NOMO-1 (cell line): Measurements from ENCODE around the gene DDX24.

ENCODE experiments used
- DNase-seq, 2 experiments: peaks; one replicate each; lab custom pipeline; 2025; ENCODE audit not compliant: unreplicated experiment in 2 of 2; lab: John Stamatoyannopoulos, UW

DDX24 gene

DNA sequence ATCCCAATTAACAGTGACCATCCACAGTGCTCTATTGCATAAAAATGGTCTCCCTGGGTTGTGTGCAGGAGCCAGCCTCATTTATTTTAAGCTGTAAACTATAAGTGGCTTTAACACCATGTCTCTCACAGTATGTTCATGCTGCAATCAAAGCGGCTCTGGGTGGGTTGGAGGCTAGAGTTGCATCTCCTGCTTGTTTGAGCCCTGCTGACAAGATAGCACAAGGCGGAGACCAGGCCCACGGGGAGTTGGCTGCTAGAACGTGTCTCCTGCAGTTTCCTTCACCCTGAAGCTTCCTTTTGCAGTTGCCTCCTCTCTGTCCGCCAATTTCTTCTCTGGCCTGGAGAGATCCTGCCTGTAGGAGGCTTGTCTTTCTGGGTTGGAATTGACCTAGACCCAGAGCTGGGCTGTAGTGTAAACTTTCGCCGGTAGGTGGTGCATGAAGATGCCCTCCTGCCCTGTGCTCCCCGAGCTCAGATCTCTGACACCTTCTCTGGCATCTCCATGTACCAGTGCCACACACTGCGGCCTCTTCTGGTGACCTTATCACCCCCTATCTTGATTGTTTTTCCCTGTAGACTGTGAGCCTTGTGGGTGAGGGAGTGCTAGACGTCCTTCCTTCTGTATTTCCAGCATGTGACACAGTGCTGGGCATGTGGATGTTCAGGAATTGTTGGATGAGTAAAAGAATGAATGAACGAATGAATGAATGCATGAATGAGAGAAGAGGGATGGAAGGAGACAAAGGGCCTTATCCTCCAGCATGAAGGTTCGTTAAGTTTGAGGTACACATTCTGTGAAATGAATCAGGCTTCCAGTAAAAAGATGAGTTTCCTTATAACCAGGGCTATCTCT, 44.5 kb downstream of the DDX24 start:
- peak; percentile 21 to 44 for DNase-seq

GRCh38 chr14:94034886-94035285, 46.1 kb downstream of the DDX24 start:
- no peak for DNase-seq

DNA sequence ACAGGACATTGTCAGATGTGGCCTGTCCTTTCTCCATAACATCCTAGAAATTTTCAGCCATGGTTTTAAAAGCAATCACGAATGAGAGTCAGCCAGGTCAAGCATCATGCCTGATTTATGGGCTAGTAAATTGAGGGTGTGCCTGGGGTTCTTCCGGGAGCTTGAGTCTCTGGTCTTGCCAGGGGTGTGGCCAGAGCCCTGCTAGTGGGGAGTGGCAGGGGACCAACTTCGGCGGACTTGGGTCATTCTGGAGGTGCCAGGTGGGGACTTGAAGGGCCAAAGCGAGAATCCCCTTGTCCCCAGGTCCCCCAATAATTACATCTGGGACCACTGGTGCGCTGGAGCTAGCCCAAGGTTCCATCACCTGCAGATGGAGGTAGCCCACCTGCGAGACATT, 49.1 kb downstream of the DDX24 start:
- DNase-seq, result no peak

DNA sequence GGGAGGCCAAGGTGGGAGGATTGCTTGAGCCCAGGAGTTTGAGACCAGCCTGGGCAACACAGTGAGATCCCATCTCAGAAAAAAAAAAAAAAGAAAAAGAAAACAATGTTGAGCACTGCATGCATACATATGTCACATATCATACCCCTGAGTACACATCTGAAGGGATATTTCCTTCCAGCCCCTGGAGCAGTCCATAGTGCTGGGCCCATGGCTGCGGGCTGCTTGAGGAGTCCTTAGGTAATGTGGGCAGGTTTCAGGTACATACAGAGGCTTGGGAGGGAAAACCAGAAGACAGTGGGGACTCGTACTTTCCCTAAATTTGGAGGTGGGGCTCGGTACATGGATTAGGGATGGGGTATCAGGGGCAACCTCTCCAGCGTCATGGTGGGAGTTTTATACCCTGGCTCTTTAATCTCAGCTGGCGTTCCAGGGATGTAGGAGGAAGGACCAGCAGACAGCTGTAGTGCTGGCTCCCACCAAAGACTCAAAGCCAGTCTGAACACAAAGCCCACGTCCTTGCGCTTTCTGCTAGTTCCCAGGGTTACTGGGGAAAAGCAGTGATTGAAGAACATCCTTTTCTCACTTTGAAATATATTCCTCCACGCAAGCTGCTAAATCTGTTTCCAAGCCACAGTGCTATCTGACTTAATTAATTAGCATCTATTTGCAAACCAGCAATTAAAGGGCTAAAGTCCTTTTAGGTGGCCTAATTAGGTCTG, 49.7 kb downstream of the DDX24 start:
- DNase-seq, result no peak

DNA sequence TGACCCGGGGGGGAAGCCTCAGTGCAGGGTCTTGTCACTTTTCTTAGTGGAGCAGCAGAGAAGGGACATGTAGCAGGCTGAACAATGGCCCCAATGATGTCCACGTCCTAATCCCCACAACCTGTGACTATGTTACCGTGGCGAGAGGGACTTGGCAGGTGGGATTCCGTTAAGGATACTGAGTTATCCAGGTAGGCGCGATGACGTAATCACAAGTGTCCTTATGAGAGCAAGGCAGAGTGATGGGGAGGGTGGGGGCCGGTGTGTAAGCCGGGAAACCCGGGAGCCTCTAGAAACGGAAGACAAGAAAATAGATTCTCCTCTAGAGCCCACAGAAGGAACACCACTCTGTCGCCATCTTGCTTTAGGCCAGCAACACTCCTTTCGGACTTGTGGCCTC, 50.4 kb downstream of the DDX24 start:
- no peak for DNase-seq

DNA sequence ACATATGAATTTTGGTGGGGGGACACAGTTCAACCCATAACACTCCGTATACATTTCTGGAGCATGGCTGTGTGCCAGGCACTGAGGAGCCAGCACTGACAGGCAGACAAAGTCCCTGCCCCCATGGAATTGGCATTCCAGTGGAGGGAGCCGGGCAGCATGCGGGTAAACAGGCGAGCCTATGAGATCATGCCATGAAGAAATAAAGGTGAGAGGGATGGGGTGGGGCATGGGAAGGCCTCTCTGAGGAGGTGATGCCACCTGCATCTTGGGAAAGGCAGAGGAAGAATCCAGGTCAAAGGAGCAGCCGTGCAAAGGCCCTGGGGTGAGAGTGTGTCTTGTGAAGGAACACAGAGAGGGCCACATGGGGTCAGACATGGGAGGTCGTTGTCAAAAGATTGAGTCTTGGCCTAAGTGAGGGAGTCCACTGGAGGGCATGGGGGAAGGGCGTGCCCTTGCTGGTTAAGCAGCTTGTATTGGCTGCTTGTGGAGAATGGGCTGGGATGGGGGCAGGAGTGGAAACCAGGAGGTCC, 51.3 kb downstream of the DDX24 start:
- no peak for DNase-seq

DNA sequence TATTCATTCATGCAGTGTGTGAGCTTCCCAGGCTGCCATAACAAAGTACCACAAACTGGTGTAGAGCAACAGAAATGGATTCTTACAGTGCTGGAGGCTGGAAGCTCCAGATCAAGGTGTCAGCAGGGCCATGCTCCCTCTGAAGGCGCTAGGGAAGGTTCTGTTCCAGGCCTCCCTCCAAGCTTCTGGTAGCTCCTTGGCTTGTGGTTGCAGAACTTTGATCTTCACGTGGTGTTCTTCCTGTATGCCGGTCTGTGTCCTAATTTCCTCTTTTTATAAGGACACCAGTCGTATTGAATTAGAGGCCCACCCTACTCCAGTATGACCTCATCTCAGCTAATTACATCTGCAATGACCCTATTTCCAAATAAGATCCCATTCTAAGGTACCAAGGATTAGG, 51.7 kb downstream of the DDX24 start:
- peak; percentile 54 to 78 for DNase-seq

DNA sequence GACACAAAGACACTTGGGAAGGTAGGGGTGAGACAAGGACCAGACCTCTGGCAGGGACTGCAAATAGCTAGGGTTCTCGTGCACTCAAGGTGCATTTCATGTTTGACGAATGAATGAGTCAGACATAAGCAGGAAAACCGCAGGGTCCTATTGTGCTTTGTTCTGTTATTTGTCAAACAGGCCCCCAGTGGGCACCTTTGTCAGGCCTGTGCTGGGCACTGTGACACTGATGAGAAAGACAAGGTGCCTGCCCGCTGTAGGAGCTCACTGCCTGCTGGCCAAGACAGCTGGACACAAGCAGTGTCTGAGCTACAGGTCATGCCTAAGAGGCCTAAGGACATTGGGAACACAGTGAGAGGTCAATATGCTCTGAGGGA, 52.6 kb downstream of the DDX24 start:
- peak; percentile 37 to 57 for DNase-seq

DNA sequence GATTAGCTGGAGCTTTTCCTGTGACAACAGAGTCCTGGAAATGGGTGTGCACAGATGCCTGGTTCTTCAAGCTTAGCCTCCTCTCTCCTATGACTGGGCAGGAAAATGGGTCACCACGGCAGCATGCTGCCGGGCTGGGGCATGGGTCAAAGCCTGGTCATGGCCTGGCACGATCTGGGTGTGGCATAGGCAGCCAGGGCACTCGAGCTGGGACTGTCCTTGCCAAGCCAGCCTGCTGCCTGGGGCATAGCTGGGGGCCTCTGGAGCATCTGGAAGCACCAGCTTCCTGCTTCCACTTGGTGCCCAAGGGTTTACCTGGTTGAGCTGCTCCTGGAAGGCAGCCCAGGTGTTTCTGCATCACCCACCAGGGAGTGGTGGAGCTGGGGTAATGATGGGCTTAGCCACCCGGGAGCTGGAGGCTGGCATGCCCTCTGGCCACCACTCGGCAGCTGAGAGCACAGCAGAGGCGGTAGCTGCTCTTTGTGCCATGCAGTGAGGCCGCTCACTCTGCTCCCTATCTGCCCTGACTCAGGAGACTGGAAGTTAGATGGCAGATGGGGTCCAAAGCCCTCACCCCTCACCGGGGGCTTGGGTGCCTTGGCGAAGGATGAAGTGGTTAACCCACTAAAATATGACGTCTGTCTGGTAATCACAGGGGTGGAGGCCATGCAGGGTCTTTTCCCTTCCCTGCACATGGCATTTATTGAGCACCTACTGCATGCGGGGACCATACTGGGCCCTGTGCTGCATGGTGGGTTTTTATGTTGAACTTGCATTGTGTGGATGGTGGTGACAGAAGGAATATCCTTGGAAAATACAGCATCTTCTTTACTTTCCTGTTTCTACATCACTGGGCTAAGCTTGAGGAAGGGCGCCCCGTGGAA, 53.2 kb downstream of the DDX24 start:
- DNase-seq, result no peak

DNA sequence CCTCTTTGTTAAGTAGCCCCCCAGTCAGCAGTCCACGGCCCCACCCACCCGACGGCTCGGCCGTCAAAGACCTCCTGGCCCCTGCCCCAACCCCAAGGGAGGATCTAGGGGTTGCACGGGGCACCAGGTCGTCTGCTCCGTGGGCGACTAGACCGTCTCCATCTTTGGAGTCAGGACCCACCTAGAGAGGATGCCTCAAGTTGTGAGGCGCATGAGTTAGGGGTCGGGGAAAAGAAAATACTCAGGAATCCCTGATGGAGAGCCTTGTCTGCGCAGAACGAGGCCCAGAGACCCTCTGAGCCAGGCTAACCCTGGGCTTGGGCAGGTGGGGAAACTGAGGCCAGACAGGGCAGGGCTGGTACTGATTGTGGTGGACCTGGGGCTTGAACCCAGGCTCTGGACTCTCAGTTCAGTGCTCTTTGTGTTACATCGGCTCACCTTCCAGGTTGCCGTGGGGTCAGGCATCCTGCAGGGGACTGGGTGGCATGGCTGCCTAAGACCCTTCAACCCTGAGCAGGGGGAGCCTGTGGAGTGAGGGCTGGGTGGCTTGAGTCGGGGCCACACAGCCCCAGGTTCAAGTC, 54.0 kb downstream of the DDX24 start:
- no peak for DNase-seq

- DNase-seq, result peak; percentile 93 to 96
Measured at GRCh38 chr14:94026173-94026888, 54.7 kb downstream of the DDX24 start, which contains the start of gene OTUB2. Gene OTUB2, plus strand, starts transcription at chr14:94026340. Its CDS starts 198 bp downstream, at chr14:94026538.

DNA sequence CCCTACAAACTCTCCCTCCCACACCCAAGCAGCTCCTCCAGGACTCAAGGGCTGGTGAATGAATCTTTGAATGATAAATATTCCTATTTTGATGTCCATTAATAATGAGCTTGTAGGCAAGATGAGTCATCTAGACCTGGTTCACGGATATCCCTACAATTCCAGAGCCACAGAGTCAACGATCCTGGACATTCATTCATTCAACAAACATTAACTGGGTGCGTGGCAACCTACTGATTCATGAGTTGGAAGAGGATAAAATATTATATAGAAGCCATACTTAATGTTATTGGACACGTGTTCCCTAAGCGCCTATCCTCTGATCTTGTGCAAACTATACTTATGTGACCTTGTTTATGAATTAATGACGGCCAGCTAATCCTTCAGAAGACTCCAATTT, 55.3 kb downstream of the DDX24 start:
- no peak for DNase-seq

- DNase-seq, result no peak
Measured at GRCh38 chr14:94024549-94024948, 56.5 kb downstream of the DDX24 start.

DNA sequence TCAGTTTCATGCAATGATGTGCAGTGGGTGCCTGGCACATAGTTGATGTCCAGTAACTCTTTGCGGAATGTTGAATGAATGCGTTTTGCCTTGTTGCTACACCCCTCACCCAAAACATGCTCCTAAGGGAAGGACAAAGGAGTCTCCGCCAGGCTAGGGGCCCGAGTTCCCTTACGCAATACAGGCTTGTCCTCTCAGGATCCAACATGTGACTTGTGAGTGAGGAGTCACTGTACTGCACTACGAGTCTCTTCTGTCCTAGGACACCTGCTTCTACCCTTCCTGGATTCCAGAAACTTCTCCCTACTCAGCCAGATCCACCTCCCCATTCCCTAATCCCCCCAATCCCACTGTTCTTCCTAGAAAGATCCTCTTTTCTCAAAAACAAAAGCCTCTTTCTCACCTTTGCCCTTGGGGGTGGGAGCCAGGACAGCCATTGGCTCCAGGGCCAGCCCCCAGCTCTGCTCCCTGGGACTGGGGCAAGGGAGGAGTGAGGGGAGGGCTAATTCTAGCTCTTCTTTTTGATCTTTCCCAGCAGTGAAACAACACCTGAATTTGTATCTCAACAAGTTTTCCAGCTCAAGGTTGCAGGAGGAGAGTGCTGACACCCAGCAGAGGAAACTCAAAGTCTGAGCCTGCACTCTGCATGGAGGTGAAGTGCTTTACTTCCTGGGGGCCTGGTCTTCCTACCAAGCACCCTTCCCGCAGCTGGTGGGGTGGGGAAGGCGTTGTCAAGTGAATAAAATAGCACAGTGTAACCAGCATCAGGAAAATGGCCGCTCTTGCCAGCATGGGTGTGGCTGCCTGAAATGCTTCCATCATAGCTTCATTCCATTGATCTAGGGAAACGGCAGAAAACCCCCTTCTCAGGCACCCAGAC, 58.2 kb downstream of the DDX24 start:
- DNase-seq, result no peak

DNA sequence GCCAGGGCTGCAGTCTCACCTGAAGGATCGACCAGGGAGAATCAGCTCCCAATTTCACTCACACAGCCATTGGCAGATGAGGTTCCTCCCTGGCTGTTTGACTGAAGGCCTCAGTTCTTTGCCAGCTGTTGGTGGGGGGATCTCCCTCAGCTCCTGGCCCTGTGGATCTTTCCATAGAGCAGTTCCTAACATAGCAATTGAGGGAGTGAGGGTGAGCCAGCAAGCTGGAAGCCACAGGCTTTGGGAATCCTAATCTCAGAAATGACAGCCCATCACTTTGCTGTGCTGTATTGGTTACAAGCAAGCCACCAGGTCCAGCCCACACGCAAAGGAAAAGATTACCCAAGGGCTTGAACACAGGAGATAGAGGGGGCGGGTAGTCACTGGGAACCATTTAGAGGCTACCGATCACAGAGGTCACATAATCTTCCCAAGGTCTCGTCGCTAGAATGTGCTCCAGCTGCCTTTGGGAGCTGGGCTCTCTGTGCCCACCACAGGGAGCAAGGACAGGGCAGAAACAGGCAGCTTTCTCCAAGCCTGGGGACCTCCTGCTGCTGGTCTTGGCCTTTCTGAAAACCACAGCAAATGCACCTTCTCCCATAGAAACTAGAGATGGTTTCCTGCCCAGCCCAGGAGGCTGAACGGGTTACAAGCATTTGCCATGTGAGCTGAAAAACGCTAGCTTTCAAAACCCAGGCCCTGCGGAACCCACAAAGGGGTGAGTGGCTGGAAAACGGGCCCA, 59.4 kb downstream of the DDX24 start:
- no peak for DNase-seq

DNA sequence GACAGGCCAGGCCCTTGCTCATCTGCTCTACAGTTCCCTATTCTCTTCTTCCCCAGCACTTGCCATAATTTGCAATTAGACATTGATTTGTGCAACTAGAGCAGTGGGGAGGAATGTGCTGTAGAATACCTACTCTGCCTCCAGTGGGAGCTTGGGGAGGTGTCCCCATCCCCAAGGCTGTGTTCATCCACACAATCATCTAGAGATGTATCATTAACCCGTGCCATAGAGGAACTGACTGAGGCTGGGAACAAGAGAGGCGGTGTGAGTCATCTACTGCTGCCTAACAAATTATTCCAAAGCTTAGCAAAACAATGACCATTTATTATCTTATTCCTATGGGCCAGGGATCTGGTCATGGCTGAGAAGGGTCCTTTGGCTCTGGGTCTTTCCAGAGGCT, 60.0 kb downstream of the DDX24 start:
- DNase-seq, result no peak

- no peak for DNase-seq
Measured at GRCh38 chr14:94020267-94020666, 60.7 kb downstream of the DDX24 start.

GRCh38 chr14:94019329-94019728, 61.7 kb downstream of the DDX24 start:
- DNase-seq, result no peak
